ENCODE data around the gene HBG1.
"Not testable (repeated sequence)": the region's sequence is repeated elsewhere in the genome, so short reads cannot be mapped to it uniquely, and the experiment has no call there.

Gene HBG1

GRCh38 chr11:5249807-5250396 lies at the start of gene HBG1:
HBG1 (minus strand) TSS chr11:5249857; CDS start chr11:5249804, 53 bp downstream.
- not testable (repeated sequence) for H3K9me2 ChIP-seq (replicated peaks; ENCODE audit: control insufficient read depth, low read length); H3K79me2 ChIP-seq (ENCODE audit: control insufficient read depth, low read length); H3K27ac ChIP-seq (ENCODE audit: low read depth, low read length); H3K27me3 ChIP-seq (ENCODE audit: control insufficient read depth, low read length); H3K4me1 ChIP-seq (ENCODE audit: control insufficient read depth, low read length); H3K4me3 ChIP-seq (ENCODE audit: low read length); H4K20me1 ChIP-seq (ENCODE audit: control insufficient read depth, insufficient read depth, low read depth, low read length); H3F3A ChIP-seq (ENCODE audit: control insufficient read depth, insufficient read depth); H3K4me2 ChIP-seq (ENCODE audit: low read length); H3K36me3 ChIP-seq (ENCODE audit: control insufficient read depth, low read length); H3K9me3 ChIP-seq (ENCODE audit: control insufficient read depth, insufficient read depth, low read length)

- Histone ChIP-seq H4K20me1 (ENCODE audit: control insufficient read depth, insufficient read depth, low read depth, low read length) (no peaks in the 10 kb centered on the region), H3K27ac (ENCODE audit: low read depth, low read length) (no peak overlapping the region), H3K9me3 (ENCODE audit: control insufficient read depth, insufficient read depth, low read length) (no peaks in the 10 kb centered on the region), H3K4me3 (ENCODE audit: low read length) (no peak overlapping the region), H3F3A (ENCODE audit: control insufficient read depth, insufficient read depth) (no peaks in the 10 kb centered on the region), H3K79me2 (ENCODE audit: control insufficient read depth, low read length) (no peaks in the 10 kb centered on the region), H3K4me2 (ENCODE audit: low read length) (no peak overlapping the region), H3K36me3 (ENCODE audit: control insufficient read depth, low read length) (no peaks in the 10 kb centered on the region), H3K9me2 (replicated peaks; ENCODE audit: control insufficient read depth, low read length) (no peaks in the 10 kb centered on the region), H3K4me1 (ENCODE audit: control insufficient read depth, low read length) (no peaks in the 10 kb centered on the region), H3K27me3 (ENCODE audit: control insufficient read depth, low read length) (no peaks in the 10 kb centered on the region)
- TF ChIP-seq EZH2phosphoT487 (IDR thresholded peaks at IDR 0.05; ENCODE audit: borderline replicate concordance, low read length) = no peak
- TF ChIP-seq CTCF (IDR thresholded peaks at IDR 0.05; ENCODE audit: low read depth, low read length, poor library complexity, severe bottlenecking) = no peak
Measured at GRCh38 chr11:5298451-5298850, 48.8 kb upstream of the HBG1 start.

GRCh38 chr11:5297721-5298323 lies 48.2 kb upstream of the HBG1 start:
- H3K4me3 ChIP-seq (ENCODE audit: low read length) = no peak overlapping the region
- H3K9me2 ChIP-seq (replicated peaks; ENCODE audit: control insufficient read depth, low read length) = no peaks in the 10 kb centered on the region
- H3K9me3 ChIP-seq (ENCODE audit: control insufficient read depth, insufficient read depth, low read length) = no peaks in the 10 kb centered on the region
- no peak overlapping the region for H3K4me2 ChIP-seq (ENCODE audit: low read length)
- no peaks in the 10 kb centered on the region for H3K4me1 ChIP-seq (ENCODE audit: control insufficient read depth, low read length)
- H3K27ac ChIP-seq (ENCODE audit: low read depth, low read length) = no peak overlapping the region
- H3K27me3 ChIP-seq (ENCODE audit: control insufficient read depth, low read length) = no peaks in the 10 kb centered on the region
- H3K79me2 ChIP-seq (ENCODE audit: control insufficient read depth, low read length) = no peaks in the 10 kb centered on the region
- H4K20me1 ChIP-seq (ENCODE audit: control insufficient read depth, insufficient read depth, low read depth, low read length) = no peaks in the 10 kb centered on the region
- TF ChIP-seq EZH2phosphoT487 (IDR thresholded peaks at IDR 0.05; ENCODE audit: borderline replicate concordance, low read length) (no peak), CTCF (IDR thresholded peaks at IDR 0.05; ENCODE audit: low read depth, low read length, poor library complexity, severe bottlenecking) (no peak)
- no peaks in the 10 kb centered on the region for H3F3A ChIP-seq (ENCODE audit: control insufficient read depth, insufficient read depth)
- no peaks in the 10 kb centered on the region for H3K36me3 ChIP-seq (ENCODE audit: control insufficient read depth, low read length)

GRCh38 chr11:5294342-5294995 lies 44.8 kb upstream of the HBG1 start:
- H3K36me3 ChIP-seq (ENCODE audit: control insufficient read depth, low read length); H3K9me3 ChIP-seq (ENCODE audit: control insufficient read depth, insufficient read depth, low read length); H3K4me2 ChIP-seq (ENCODE audit: low read length); H3F3A ChIP-seq (ENCODE audit: control insufficient read depth, insufficient read depth); H3K9me2 ChIP-seq (replicated peaks; ENCODE audit: control insufficient read depth, low read length); H3K4me1 ChIP-seq (ENCODE audit: control insufficient read depth, low read length); H3K27me3 ChIP-seq (ENCODE audit: control insufficient read depth, low read length); H3K79me2 ChIP-seq (ENCODE audit: control insufficient read depth, low read length); H4K20me1 ChIP-seq (ENCODE audit: control insufficient read depth, insufficient read depth, low read depth, low read length); H3K27ac ChIP-seq (ENCODE audit: low read depth, low read length); H3K4me3 ChIP-seq (ENCODE audit: low read length): not testable (repeated sequence)
